GM21717 (cell line): Measurements from ENCODE around the gene EIF4G3.

Source experiments
- ATAC-seq: cut with Tn5 transposase; IDR thresholded peaks from one replicate; pipeline ENCODE4 v1.9.1; 2021; ENCODE audit warnings: mild to moderate bottlenecking, moderate library complexity; ENCODE audit not compliant: unreplicated experiment

The EIF4G3 gene

DNA sequence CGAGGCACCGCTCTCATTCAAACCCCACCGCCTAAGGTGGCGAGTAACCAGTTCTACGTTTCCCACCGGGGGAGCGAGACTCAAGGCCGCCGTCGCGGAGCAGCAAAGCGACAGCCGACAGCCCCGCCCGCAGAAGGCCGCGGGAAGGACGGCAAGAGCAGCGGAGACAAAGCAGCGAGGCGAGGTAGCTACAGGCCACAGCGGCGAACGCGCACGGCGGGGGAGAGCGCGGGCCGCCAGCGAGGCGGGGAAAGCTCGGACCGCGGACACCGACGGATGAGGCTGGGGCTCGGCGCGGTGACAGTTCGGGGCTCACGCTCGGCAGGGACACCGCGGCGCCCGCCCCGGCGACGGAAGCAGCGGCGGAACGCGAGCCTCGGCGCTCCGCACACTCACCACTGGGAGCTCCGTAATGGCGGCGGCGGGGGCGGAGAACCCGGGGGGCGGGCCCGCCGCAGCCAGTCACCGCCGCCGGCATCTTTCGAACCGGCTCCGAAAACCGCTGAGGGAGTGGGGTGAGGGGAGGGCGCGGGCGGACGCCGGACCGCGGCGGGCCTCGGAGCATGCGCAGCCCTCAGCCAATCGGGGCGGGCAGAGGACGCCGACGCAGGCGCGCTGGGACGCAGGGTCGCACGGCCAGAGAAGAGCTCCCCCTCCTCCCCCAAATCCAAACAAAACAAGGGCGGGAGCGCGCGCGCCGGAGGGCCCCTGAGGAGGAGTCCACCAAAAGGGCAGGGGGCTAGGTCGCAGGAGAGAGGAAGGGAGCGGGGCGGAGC, 390.3 kb downstream of the EIF4G3 start:
- peak; percentile 72 for ATAC-seq

DNA sequence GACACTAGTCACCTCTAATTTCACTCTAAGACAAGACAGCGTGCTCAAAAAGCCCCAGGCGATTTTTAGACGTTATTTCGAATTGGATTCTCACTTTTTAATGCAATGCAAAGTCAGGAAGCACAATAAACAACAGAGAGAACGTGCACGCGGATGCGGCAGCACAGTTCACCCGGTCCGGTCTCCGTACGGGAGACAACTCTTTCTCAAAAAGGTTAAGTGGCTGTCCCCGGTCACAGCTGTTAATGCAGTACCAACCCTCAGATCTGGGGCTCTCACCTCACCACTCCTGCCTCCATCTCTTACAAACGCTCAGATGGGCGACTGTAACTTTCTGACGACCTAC, 390.8 kb downstream of the EIF4G3 start:
- ATAC-seq, result peak; percentile 5

DNA sequence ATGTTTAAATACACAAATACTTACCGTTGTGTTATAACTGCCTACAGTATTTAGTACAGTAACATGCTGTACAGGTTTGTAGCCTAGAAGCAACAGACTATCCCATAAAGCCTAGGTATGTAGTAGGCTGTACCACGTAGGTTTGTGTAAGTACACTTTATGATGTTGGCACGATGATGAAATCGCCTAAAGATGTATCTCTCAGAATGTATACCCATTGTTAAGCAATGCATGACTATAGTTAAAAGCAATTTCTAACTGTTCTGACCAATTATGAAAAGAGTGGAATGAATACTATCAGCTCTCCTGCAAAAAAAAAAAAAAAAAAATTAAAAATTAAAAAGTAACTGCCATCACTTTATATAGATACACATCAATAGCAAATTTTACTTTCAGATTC, 401.0 kb downstream of the EIF4G3 start:
- no peak for ATAC-seq

DNA sequence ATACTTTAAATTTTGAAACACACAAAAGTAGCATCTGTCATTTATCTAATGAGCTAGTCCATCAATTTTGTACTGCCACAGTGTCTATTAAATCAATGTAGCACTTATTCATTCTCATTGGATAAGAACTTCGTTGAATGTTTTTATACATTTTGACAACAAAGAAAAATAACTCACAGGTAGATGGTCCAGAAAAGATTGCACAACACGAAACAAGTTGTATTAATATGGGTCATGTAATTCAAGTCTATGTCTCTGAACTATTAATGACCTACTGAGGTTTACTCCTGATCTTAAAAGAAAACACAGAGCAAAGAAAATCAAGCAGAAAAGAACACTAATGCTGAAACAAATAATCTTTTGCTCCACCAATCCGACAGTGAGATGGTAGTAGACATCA, 404.9 kb downstream of the EIF4G3 start:
- ATAC-seq, result no peak

DNA sequence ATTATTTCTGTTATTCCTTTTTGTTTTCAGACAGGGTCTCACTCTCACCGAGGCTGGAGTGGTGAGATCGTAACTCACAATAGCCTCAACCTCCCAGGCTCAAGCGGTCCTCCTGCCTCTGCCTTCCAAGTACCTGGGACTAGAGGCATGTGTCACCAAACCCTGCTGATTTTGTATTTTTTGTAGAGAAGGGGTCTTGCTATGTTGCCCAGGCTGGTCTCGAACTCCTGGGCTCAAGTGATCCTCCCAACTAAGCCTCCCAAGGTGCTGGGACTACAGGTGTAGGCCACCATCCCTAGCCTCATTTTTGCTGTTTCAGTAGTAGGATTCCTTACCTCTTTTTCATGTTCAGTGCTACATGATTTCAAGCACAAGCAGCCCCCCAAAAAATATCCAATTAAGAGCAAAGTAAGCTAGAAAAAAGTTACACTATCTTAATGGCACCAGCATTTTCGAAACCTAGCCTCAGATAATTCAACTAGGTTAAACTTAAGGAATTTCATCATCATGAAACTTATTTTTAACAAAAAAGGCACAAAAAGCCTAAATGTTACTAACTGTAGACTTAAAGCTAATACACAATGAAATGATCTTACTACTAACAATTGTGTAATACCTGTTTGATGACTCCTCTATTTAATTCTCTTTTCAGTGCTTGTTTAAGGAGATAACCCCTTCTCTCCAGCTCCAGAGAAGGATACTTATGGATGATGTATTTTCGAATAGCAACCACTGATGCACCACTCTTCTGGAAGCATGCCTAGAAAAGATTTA, 406.2 kb downstream of the EIF4G3 start:
- ATAC-seq, result no peak

DNA sequence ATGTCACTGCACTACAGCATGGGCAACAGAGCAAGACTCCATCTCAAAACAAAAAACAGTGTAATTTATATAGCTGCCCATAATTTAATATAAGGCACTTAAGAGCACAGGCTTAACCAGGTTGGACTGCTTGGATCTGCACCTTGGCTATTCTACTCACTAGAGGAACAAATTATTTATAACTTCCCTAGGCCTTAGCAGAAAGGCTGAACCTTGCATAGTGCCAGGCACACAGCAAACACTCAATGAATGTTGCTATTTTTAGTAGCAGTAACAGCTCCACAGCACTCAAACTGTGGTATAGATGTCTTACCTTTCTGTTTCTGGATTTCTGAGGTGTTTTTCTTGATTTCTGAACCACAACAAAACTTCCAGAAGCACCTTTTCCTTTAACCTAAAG, 409.4 kb downstream of the EIF4G3 start:
- no peak for ATAC-seq

DNA sequence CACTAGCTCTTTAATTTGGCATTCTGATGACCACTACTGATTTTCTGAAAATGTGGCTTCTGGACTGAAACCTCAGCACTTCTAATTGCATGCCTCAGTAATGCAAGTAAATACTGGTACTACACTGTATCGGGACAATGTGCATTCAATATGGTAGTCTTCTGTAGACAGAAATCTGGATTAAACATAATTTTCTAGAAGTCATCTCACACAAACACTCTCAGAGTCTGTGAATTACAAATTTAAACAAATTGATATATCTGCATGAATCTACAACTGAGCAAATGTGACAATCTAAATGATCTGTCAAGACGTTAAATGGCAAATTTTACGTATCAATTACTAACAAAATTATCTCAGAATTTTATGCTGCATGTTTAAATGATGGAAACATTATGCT, 413.3 kb downstream of the EIF4G3 start:
- no peak for ATAC-seq

DNA sequence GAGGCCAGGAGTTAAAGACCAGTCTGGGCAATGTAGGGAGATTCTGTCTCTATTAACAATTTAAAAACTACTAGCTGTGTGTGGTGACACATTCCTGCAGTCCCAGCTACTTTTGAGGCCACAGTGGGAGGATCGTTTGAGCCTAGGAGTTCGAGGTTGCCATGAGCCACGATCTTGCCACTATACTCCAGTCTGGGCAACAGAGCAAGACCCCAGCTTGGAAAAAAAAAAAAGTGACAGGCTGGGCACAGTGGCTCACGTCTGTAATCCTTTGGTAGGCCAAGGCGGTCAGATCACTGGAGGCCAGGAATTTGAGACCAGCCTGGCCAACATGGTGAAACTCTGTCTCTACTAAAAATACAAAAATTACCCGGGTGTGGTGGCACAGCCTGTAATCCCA, 416.4 kb downstream of the EIF4G3 start:
- ATAC-seq, result no peak
